KOPT-K1 (cell line): ENCODE data around the gene FAM107B.

Source experiments
- H3K27ac ChIP-seq: fragments of 200-600 bp; sonication (generic); 2 replicates; pipeline ENCODE4 v1.5.1; 2016; ENCODE audit warnings: antibody characterized with exemption, mild to moderate bottlenecking, low read depth, low read length; ENCODE audit not compliant: poor library complexity, severe bottlenecking
- H3K36me3 ChIP-seq: fragments of 200-600 bp; sonication (generic); 2 replicates; pipeline ENCODE4 v1.5.1; 2017; ENCODE audit warnings: antibody characterized with exemption, mild to moderate bottlenecking, low read length, moderate library complexity; ENCODE audit not compliant: insufficient read depth
- H3K9me3 ChIP-seq: fragments of 200-600 bp; sonication (generic); 2 replicates; pipeline ENCODE4 v1.5.1; 2017; ENCODE audit warnings: antibody characterized with exemption, low read length, mild to moderate bottlenecking; ENCODE audit not compliant: insufficient read depth, poor library complexity, severe bottlenecking

FAM107B gene

DNA sequence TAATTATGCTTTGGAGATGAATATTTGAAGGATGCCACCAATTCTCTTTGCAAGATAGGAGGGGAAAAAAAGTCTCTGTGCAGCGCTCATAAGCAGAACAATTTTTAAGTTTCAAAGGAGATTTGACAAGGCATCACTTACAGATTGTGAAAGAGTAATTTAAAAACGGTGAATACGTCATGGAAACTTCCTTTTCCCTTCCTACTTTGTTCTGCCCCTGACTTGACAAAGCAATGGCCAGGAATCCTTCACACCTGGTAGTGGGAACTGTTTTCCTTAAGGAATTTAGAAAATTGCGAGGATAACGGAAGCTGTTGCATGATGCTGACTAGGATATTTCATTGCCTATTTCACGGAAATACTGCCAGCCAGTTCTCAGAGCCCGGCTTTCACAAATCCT is 16.7 kb downstream of the FAM107B start:
- no peaks in the 10 kb centered on the region for H3K36me3 ChIP-seq
- no peaks in the 10 kb centered on the region for H3K9me3 ChIP-seq
- no peak overlapping the region for H3K27ac ChIP-seq

DNA sequence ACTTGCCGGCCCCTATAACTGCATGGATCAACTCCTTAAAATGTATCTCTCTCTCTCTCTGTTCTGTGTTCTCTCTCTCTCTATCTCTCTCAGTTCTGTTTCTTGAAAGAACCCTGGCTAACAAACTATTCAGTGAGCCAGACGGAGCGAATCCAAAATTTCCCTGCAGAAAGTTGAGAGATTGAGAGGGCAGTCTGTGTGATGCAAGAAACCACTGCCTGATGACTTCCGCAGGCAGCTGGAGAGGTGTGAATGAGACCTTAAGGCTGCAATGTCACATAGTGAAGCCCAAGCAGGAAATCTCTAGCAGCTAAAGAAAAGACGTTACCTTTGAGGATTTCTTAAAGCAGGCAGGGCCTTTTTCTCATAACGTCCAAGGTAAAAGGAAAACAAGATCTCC is 17.3 kb downstream of the FAM107B start:
- H3K36me3 ChIP-seq, result no peaks in the 10 kb centered on the region
- H3K9me3 ChIP-seq, result no peaks in the 10 kb centered on the region
- H3K27ac ChIP-seq, result no peak overlapping the region

DNA sequence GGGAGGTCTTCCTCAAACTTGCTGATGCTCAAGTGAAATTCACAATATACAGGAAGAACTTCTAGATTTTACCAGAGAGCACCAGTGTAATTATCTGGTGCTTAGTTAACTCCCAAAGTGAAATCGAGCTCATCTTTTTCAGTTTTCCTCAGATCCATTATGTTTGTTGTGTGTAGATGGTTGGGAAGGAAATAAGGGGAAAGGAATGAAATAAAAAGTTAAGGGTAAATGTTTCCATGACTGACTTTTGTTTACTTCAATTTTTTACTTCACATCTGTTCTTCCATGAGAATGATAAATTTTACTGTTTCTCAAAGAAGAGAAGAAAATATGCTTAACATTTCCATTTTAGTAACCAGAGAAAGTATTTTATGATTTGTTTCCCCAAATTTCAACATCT is 21.3 kb downstream of the FAM107B start:
- Histone ChIP-seq H3K36me3 (no peaks in the 10 kb centered on the region), H3K9me3 (no peaks in the 10 kb centered on the region), H3K27ac (no peak overlapping the region)

DNA sequence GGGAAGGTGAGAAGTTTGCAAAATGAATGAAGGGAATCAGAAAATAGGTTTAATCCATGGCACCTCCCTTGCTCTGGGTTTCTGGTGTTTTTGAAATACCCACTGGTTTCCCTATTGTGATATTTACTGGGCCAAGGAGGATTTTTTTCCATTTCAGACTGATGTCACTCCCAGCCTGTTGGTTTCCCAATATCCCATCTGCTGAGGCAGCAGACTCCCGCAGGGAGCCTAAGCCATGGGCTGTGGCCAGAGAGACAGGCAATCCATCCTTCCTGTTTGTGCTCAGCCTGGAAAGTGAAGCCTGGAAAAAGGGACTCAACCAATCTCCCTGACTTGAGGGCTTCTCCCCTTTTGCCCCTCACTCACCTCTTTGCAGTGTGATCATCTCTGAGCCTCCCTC is 22.8 kb downstream of the FAM107B start:
- no peaks in the 10 kb centered on the region for H3K36me3 ChIP-seq
- H3K9me3 ChIP-seq, result no peaks in the 10 kb centered on the region
- H3K27ac ChIP-seq, result no peak overlapping the region

DNA sequence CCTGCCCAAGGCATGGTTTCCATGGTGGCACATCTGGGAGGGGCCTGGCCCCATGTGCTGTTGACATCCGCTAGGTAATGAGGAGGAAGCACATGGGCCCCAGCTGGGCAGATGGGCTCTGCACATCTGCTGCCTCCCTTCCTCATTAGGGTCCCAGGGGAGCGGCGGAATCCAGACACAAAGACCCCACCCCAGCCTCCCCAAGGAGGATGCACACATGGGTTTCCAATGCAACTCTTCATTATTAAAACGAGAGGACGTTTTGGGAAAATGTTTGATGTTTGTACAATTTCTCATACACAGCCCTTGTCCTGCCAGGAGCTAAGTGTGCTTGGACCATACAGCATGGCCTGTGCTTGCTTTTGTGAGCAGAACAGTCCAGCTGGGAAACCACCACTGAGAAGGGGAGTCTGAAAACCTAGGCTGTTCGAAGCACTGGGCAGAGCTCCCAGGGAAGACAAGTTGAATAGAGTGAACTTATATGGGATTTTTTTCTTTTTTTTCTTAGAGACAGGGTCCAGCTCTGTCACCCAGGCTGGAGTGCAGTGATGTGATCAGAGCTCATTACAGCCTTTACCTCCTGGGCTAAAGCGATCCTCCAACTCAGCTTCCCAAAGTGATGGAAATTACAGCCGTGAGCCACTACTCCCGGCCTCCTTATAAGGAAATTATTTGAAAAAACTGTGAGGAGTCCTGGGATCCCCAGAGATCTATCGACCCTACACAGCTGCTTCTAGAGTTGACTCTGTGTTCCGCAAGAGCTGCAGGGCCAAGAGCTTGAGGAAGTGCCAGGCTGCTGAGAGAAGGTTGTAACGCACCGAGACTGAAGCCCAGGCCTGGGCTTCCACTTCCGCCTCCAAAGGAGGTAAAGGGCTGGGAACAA is 23.4 kb downstream of the FAM107B start:
- no peaks in the 10 kb centered on the region for H3K9me3 ChIP-seq
- H3K36me3 ChIP-seq, result no peaks in the 10 kb centered on the region
- H3K27ac ChIP-seq, result no peak overlapping the region

DNA sequence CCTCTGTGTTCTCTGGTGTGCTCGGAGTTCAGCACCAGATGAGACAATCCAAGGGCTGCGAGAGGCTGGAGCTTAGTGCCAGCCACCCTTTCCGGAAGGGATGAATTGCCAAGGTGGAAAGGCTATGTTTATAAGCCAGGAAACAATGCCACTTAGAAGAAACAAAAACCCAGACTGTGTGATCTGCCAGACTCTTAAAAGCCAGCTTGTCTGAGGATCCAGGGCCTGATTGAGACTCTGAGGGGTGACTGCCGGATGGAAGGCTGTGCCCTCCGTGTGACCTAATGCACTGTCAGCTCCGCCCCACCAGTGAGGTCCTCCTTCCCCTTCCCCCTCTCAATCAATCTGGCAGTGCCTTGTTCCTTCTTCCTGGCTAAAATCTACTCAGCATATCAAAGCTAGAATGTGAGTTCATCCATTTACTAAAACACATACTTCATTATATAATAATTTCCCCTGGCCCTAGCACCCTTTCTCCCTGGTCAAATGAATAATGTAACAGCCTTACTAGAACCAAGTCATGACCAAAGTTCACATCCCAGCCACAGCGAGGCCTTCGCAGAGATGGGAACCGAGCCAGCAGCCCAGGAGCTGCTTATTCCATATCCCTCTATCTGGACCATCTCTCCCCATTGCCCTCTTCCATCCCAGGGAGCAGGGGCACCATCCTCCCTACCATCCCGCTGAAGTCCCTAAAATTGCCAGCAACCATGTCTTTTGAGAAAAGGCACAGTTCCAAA is 25.5 kb downstream of the FAM107B start:
- no peaks in the 10 kb centered on the region for H3K36me3 ChIP-seq
- H3K9me3 ChIP-seq, result no peaks in the 10 kb centered on the region
- no peak overlapping the region for H3K27ac ChIP-seq

DNA sequence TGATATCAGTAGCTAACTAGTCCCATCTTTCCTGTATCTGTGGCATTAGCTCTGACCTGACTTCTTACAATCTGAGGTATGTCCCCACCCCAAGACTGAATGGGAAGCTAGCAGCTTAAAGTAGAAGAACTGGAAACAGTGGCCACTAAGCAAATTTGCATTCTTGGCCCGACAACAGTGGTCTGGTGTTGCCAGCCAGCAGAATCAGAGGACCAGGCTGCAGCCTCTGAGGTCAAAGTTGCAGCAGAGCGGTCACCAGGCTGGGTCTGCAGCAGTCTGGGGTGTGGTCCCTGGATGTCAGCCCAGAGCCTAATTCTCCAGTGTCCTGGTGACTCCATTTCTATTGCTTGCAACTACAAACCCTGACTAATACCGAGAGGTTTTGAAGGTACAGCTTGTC is 26.3 kb downstream of the FAM107B start:
- Histone ChIP-seq H3K27ac (no peak overlapping the region), H3K36me3 (no peaks in the 10 kb centered on the region), H3K9me3 (no peaks in the 10 kb centered on the region)

DNA sequence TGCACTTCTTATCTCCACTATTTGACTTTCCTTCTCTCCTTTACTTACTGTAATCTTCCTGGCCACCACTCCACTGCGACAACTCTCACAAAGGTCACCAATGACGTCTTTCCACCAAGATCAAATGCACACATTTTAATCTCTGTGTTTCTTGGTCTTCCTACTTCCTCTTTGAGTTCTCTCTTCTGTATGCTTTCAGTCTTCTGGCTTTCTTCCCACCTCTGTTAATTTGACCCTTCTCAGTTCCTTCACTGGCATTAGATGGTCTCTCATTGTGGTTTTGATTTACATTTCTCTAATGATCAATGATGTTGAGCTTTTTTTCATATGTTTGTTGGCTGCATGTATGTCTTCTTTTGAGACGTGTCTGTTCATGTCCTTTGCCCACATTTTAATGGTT is 31.9 kb downstream of the FAM107B start:
- Histone ChIP-seq H3K27ac (no peak overlapping the region), H3K9me3 (peaks cover 14% of the 10 kb centered on the region), H3K36me3 (no peaks in the 10 kb centered on the region)

DNA sequence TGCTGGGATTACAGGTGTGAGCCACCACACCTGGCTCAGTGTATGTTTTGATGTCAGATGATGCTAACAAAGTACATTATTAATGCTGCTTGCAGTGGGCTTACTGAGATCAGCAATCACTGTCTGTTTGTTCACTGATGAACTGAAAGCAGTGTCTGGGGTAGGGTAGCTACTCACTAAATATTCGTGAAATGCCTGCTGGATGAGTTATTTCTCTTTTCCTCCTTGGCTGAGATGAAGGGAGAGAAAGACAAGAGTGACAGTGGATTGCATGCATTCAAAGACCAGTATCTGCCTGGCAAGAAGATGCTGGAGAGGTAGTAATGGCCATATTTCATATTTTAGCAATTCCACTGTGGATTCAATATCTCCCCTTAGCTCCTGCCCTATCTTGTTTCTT is 32.3 kb downstream of the FAM107B start:
- Histone ChIP-seq H3K9me3 (peaks cover 14% of the 10 kb centered on the region), H3K36me3 (no peaks in the 10 kb centered on the region), H3K27ac (no peak overlapping the region)

DNA sequence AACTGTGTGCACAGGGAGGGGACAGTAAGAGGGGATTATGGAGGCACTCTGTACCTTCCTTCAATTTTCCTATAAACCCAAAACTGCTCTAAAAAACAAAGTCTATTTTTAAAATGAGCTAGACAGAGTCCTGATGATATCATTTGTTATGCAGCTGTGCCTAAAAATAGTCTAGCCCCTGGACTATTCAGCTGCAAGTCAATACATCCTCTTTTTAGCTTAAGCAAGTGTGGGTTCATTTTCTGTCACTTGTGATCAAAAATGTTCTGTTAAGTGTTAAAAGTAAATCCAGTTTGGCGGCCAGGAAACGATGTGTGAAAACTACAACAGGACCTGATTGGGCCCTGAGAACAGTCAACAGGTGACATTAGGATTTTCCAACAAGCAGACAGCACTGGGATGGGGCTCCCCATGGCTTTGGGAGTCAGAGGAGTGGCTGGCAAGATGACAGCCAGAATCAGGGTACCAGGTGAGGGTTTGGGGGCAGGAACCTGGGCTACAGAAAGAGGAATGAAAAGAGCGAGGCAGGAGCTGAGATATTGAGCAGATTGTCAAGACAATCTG is 33.9 kb downstream of the FAM107B start:
- Histone ChIP-seq H3K27ac (no peak overlapping the region), H3K36me3 (no peaks in the 10 kb centered on the region), H3K9me3 (peaks cover 14% of the 10 kb centered on the region)

DNA sequence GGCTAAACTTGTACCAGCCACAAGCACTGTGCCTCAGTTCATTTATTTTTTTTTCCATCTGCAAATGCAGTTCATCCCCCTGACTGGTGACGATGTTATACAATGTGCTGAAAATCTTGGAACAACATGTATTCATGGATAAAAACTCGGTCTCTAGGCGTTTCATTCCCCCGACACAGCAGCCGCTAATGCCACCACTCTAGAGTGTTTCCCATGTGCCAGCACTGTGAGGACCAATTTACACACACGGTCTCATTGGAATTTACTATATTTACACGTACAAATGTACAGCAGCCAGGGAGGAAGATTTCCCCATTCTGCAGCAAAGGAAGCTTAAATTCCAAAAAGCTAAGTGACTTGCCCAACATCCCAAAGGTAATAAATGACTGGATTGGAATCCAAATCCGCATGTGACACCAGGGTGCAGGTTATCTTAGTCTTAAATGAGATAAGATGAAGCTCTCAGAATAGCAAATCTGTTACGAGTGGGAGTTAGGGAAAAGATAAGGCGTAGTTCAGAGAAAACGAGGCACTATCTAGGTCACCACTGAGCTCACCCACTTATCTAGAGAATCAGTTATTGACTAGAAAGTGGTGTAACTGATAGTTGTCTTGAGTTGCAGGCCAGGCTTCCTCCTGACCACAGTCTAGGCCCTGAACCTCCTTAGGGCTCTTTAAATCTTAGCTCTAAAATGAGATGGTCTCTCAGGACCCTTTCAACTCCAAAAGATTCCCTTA is 36.7 kb downstream of the FAM107B start:
- Histone ChIP-seq H3K9me3 (peaks cover 14% of the 10 kb centered on the region), H3K27ac (no peak overlapping the region)

DNA sequence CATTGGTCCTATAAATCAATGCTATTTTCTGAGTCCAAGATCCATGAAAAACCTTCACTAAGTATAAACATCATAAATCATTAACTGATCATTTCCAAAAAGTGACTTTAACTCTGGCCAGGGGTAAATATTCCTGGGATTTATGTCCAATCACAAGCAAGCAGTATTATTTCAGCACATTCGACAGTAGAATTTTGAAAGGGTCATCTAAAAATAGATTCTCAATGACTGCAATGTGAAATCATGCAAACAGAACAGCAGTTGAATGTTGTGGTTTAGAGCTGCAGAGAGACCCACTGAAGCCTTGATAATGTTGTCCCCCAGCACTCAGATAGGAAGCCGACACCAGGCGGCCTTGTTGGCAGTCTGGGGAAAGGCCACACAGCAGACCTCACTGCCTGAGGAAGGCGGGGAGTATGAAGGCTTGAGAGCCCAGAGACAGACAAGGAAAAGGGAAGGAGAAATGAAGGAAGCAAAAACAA is 38.1 kb downstream of the FAM107B start:
- Histone ChIP-seq H3K9me3 (peaks cover 14% of the 10 kb centered on the region), H3K36me3 (no peaks in the 10 kb centered on the region), H3K27ac (no peak overlapping the region)

More for the DNA sequence above, 36.7 kb downstream of the FAM107B start:
- H3K36me3 ChIP-seq, result no peaks in the 10 kb centered on the region

DNA sequence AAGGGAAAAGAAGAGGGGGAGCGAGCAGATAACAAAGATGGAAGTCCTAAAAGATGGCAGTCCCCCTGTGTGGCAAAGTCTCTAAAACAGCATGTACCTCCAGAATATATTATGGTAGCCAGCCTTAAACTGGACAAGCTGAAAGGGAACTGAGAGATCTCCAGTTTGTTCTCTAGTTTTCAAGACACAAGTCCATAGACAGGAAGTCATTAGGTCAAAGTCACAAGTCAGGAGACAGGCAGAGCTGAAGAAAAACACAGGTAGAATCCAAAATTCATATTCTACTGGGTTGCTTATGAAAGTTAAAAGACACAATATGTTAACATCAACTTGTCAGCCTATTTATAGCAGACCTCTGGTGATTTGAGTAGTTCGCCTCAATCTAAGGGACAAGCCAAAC is 38.7 kb downstream of the FAM107B start:
- Histone ChIP-seq H3K9me3 (peaks cover 14% of the 10 kb centered on the region), H3K36me3 (no peaks in the 10 kb centered on the region), H3K27ac (no peak overlapping the region)

DNA sequence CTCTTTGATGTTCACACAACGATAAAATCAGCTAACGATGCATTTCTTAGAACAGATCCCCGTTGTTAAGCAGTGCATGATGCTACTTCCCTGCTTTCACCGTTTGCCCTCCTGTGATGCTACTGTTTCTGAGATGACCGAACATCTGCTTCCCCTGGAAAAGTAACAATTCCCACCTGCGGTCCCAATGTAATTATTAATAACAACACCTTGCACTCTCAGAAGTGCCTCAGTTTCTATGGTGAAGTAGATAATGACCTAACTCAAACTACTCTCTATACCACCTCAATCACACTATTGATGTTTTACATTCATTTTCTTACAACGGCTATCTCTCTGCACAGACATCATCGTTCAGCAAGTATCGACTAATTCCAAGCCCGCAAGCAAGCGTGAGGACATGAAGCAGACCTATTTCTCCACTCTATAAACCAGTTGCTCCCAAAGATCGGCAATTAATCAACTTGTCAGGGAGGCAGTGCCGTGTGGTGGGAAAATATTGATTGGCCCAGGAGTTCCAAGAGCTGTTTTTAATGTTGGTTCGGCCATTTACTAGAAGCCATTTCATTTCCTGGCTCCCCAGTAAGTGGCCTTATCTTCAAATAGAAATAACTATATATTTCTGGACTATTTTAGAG is 42.7 kb downstream of the FAM107B start:
- peaks cover 3% of the 10 kb centered on the region for H3K9me3 ChIP-seq
- H3K36me3 ChIP-seq, result no peaks in the 10 kb centered on the region
- H3K27ac ChIP-seq, result peak overlapping the region; percentile 7
